Peyer's patch (tissue), 4 donors: ENCODE measurements around the gene ABCB8.

Experiments used
- POLR2A ChIP-seq, 2 donors: fragments of 450-650 bp; IDR thresholded peaks; one replicate each; pipeline ENCODE4 v1.5.1; 2017; ENCODE audit warnings: antibody characterized with exemption in 2 of 2, mild to moderate bottlenecking in 2 of 2, moderate library complexity in 2 of 2
- TF ChIP-seq, protein P1 (sequence below), 6 experiments: fragments of 450-650 bp in 4 of 6; fragments of 200-600 bp in 2 of 6; sonication (generic) in 1 of 6; IDR thresholded peaks; one replicate each; pipeline ENCODE4 v1.5.1; 2017 to 2019; ENCODE audit warnings: antibody characterized with exemption in 6 of 6, mild to moderate bottlenecking in 3 of 6, moderate library complexity in 1 of 6

DNA sequence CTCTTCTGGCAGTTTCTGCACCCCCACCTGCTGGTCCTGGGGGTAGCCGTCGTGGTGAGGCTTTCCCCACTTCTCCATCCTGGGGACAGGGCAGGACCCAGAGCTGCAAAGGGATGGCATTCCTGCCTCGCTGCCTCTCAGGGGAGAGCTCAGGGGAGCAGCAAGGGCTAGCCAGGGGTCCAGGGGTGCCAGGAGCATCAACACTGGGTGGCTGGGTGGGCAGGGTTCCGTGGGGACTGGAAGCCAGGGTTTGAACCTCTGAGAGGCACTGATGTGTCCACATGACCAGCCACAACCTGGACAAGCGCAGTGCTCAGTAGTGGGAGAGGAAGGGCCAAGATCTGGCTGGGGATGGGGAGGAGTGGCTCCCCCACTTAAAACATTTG, 5.6 kb downstream of the ABCB8 start:
- no peak for TF ChIP-seq POLR2A (IDR thresholded peaks at IDR 0.05)
- TF ChIP-seq, protein P1, sequence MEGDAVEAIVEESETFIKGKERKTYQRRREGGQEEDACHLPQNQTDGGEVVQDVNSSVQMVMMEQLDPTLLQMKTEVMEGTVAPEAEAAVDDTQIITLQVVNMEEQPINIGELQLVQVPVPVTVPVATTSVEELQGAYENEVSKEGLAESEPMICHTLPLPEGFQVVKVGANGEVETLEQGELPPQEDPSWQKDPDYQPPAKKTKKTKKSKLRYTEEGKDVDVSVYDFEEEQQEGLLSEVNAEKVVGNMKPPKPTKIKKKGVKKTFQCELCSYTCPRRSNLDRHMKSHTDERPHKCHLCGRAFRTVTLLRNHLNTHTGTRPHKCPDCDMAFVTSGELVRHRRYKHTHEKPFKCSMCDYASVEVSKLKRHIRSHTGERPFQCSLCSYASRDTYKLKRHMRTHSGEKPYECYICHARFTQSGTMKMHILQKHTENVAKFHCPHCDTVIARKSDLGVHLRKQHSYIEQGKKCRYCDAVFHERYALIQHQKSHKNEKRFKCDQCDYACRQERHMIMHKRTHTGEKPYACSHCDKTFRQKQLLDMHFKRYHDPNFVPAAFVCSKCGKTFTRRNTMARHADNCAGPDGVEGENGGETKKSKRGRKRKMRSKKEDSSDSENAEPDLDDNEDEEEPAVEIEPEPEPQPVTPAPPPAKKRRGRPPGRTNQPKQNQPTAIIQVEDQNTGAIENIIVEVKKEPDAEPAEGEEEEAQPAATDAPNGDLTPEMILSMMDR (IDR thresholded peaks at IDR 0.05): no peak
